NB4 (cell line): ENCODE results near the gene SMIM45.
A peak's percentile ranks its signal among the peaks of the same experiment; 100 is the strongest.

ENCODE experiments used
- CTCF ChIP-seq: IDR thresholded peaks from one replicate; pipeline ENCODE4 v1.5.1; 2012; ENCODE audit warnings: low read depth, low read length
- MYC ChIP-seq: IDR thresholded peaks from 2 replicates; pipeline ENCODE4 v1.6.1; 2011; ENCODE audit warnings: low read depth, low read length
- POLR2A ChIP-seq: IDR thresholded peaks from 2 replicates; pipeline ENCODE4 v1.6.1; 2011; ENCODE audit warnings: mild to moderate bottlenecking; ENCODE audit not compliant: insufficient read length; ENCODE audit errors: extremely low read depth

- TF ChIP-seq CTCF, result peak; percentile 47
- no peak for TF ChIP-seq POLR2A
- TF ChIP-seq MYC, result no peak
Measured at GRCh38 chr22:41925783-41926460, 26.0 kb upstream of the SMIM45 start.
